HG03378 (cell line): ENCODE data around the gene EXOC4.
"Not testable (repeated sequence)": the region's sequence is repeated elsewhere in the genome, so short reads cannot be mapped to it uniquely, and the experiment has no call there.

Source experiments
- ATAC-seq: cut with Tn5 transposase; IDR thresholded peaks from one replicate; pipeline ENCODE4 v1.9.1; 2021; ENCODE audit warnings: mild to moderate bottlenecking, moderate library complexity; ENCODE audit not compliant: unreplicated experiment

EXOC4 gene

GRCh38 chr7:133609806-133610205 lies 356.9 kb downstream of the EXOC4 start:
- ATAC-seq, result no peak

- ATAC-seq, result no peak
Measured at GRCh38 chr7:133611955-133612354, 359.1 kb downstream of the EXOC4 start.

- no peak for ATAC-seq
Measured at GRCh38 chr7:133613250-133613790, 360.4 kb downstream of the EXOC4 start.

- no peak for ATAC-seq
Measured at GRCh38 chr7:133614251-133614650, 361.4 kb downstream of the EXOC4 start.

GRCh38 chr7:133618970-133619369 lies 366.1 kb downstream of the EXOC4 start:
- ATAC-seq, result no peak

GRCh38 chr7:133619491-133619890 lies 366.6 kb downstream of the EXOC4 start:
- ATAC-seq, result no peak

- no peak for ATAC-seq
Measured at GRCh38 chr7:133623721-133624120, 370.8 kb downstream of the EXOC4 start.

GRCh38 chr7:133625046-133625445 lies 372.2 kb downstream of the EXOC4 start:
- ATAC-seq, result no peak

- ATAC-seq, result no peak
Measured at GRCh38 chr7:133629701-133630100, 376.8 kb downstream of the EXOC4 start.

GRCh38 chr7:133633055-133633454 lies 380.2 kb downstream of the EXOC4 start:
- ATAC-seq, result no peak

- no peak for ATAC-seq
Measured at GRCh38 chr7:133635541-133635940, 382.7 kb downstream of the EXOC4 start.

GRCh38 chr7:133638857-133639256 lies 386.0 kb downstream of the EXOC4 start:
- ATAC-seq, result no peak

- ATAC-seq, result no peak
Measured at GRCh38 chr7:133641436-133641835, 388.6 kb downstream of the EXOC4 start.

GRCh38 chr7:133642907-133643306 lies 390.0 kb downstream of the EXOC4 start:
- no peak for ATAC-seq

- not testable (repeated sequence) for ATAC-seq
Measured at GRCh38 chr7:133643652-133644051, 390.8 kb downstream of the EXOC4 start.

GRCh38 chr7:133645884-133646391 lies 393.1 kb downstream of the EXOC4 start:
- no peak for ATAC-seq

- no peak for ATAC-seq
Measured at GRCh38 chr7:133646472-133647315, 393.8 kb downstream of the EXOC4 start.

- ATAC-seq, result no peak
Measured at GRCh38 chr7:133649593-133649992, 396.7 kb downstream of the EXOC4 start.

GRCh38 chr7:133650069-133650468 lies 397.2 kb downstream of the EXOC4 start:
- no peak for ATAC-seq

GRCh38 chr7:133650487-133651300 lies 397.8 kb downstream of the EXOC4 start:
- ATAC-seq, result no peak

GRCh38 chr7:133652547-133652946 lies 399.7 kb downstream of the EXOC4 start:
- ATAC-seq, result no peak
